Keratinocyte (primary cell): ENCODE results near the gene DNAAF5. TPM values are rescaled to one million over a fixed set of nuclear protein-coding genes. Genes with fewer than 3 reads are reported as not detected.

Source experiments
- DNase-seq: peaks from one replicate; pipeline ENCODE4 v3.0.0-alpha.2; 2011; ENCODE audit warnings: low read depth, missing footprints, low spot score
- FAIRE-seq: peaks from 2 replicates; lab custom pipeline; 2011; peaks lifted over from hg19 to GRCh38; lab: Jason Lieb, UNC
- H2AFZ ChIP-seq: 2 replicates; pipeline ENCODE4 v1.6.0; 2012; ENCODE audit warnings: low read length, control low read depth, inconsistent platforms; ENCODE audit not compliant: control insufficient read depth
- H3K27ac ChIP-seq: 2 replicates; pipeline ENCODE4 v1.5.1; 2011; ENCODE audit warnings: low read length; ENCODE audit not compliant: control insufficient read depth, insufficient read depth
- H3K27me3 ChIP-seq: 3 replicates; pipeline ENCODE4 v1.6.0; 2011; ENCODE audit warnings: low read length; ENCODE audit not compliant: control insufficient read depth, insufficient read depth; ENCODE audit errors: extremely low read depth
- H3K36me3 ChIP-seq, 2 experiments: 2 replicates in 1 of 2; 3 replicates in 1 of 2; pipeline ENCODE4 v1.5.1; 2011; ENCODE audit warnings: low read length in 2 of 2, mild to moderate bottlenecking in 1 of 2; ENCODE audit not compliant: control insufficient read depth in 2 of 2, insufficient read depth in 2 of 2; ENCODE audit errors: extremely low read depth in 1 of 2
- H3K4me1 ChIP-seq: 3 replicates; pipeline ENCODE4 v1.5.1; 2011; ENCODE audit warnings: low read length; ENCODE audit not compliant: control insufficient read depth, insufficient read depth; ENCODE audit errors: extremely low read depth
- H3K4me2 ChIP-seq: 3 replicates; pipeline ENCODE4 v1.6.0; 2011; ENCODE audit warnings: low read depth, low read length; ENCODE audit not compliant: control insufficient read depth, insufficient read depth; ENCODE audit errors: extremely low read depth
- H3K4me3 ChIP-seq, 3 experiments: fragments of 200-600 bp in 1 of 3; sonication (generic) in 1 of 3; 2 replicates in 2 of 3; 3 replicates in 1 of 3; pipeline ENCODE4 v1.5.1; 2011 to 2016; ENCODE audit warnings: low read length in 3 of 3, mild to moderate bottlenecking in 3 of 3, control low read depth in 2 of 3, inconsistent platforms in 1 of 3, low read depth in 1 of 3, mixed read lengths in 1 of 3, mixed run types in 1 of 3, moderate library complexity in 1 of 3; ENCODE audit not compliant: control insufficient read depth in 2 of 3, insufficient read depth in 2 of 3; ENCODE audit errors: extremely low read depth in 1 of 3
- H3K79me2 ChIP-seq: 2 replicates; pipeline ENCODE4 v1.6.0; 2012; ENCODE audit warnings: low read length; ENCODE audit not compliant: control insufficient read depth, insufficient read depth
- H3K9ac ChIP-seq: 3 replicates; pipeline ENCODE4 v1.6.0; 2011; ENCODE audit warnings: low read length; ENCODE audit not compliant: control insufficient read depth, insufficient read depth; ENCODE audit errors: extremely low read depth
- H3K9me1 ChIP-seq: 3 replicates; pipeline ENCODE4 v1.6.0; 2011; ENCODE audit warnings: low read length; ENCODE audit not compliant: control insufficient read depth, insufficient read depth; ENCODE audit errors: extremely low read depth
- H3K9me3 ChIP-seq: 2 replicates; pipeline ENCODE4 v1.5.1; 2012; ENCODE audit warnings: low read depth, low read length; ENCODE audit not compliant: control insufficient read depth
- H4K20me1 ChIP-seq: 3 replicates; pipeline ENCODE4 v1.6.0; 2011; ENCODE audit warnings: low read length; ENCODE audit not compliant: control insufficient read depth, insufficient read depth; ENCODE audit errors: extremely low read depth
- CTCF ChIP-seq, 3 experiments: IDR thresholded peaks in 1 of 3; conservative IDR thresholded peaks in 1 of 3; optimal IDR thresholded peaks in 1 of 3; 2 replicates in 2 of 3; 3 replicates in 1 of 3; pipeline versions ENCODE3 to v1.5.1; 2011; ENCODE audit warnings: low read length in 3 of 3, mild to moderate bottlenecking in 3 of 3, moderate library complexity in 2 of 3, control low read depth in 1 of 3, inconsistent platforms in 1 of 3; ENCODE audit not compliant: insufficient read depth in 2 of 3; ENCODE audit errors: extremely low read depth in 1 of 3
- EZH2 ChIP-seq: IDR thresholded peaks from one replicate; pipeline ENCODE4 v1.6.1; 2012; ENCODE audit warnings: inconsistent platforms, mild to moderate bottlenecking, low read length, moderate library complexity
- dilution Hi-C: fragments of 300-500 bp; cut with MboI; formaldehyde crosslinking; loops from one replicate; pipeline ENCODE4 v1.7.0; 2020; ENCODE audit warnings: low sequenced_read_pairs; ENCODE audit not compliant: extremely low pct_ligation_motif_present
- polyA plus RNA-seq, 5 experiments: library from polyadenylated mRNA; depleted of rRNA in 3 of 5; stranded (reverse) in 3 of 5; stranded (forward) in 1 of 5; unstranded in 1 of 5; fragments of >200 nt; gene quantifications; 1 replicate in 1 of 5; 2 replicates in 3 of 5; 3 replicates in 1 of 5; pipeline versions ENCODE4 v1.2.1 to v1.2.3, GENCODE V29; 2011 to 2012; ENCODE audit warnings: missing spikeins in 2 of 5, low read depth in 1 of 5, low replicate concordance in 1 of 5

DNAAF5 gene
- polyA plus RNA-seq, 1 donor (not counting 4 experiments of a cell fraction or from before 2014, with no cell fraction given) = 16.3 TPM

- DNase-seq (no peak), FAIRE-seq (no peak)
- no peak for TF ChIP-seq EZH2
- TF ChIP-seq CTCF (optimal IDR thresholded peaks at IDR 0.05 in 1 of 3, IDR thresholded peaks at IDR 0.05 in 1 of 3, conservative IDR thresholded peaks at IDR 0.05 in 1 of 3; ENCODE audit: extremely low read depth in 1 of 3, insufficient read depth in 2 of 3, low read length in 3 of 3) = no peak
- Histone ChIP-seq H3K4me2 (no peak overlapping the region), H3K9ac (no peak overlapping the region), H3K9me1 (no peaks in the 10 kb centered on the region), H3K4me3 (no peak overlapping the region), H2AFZ (no peak overlapping the region), H3K27ac (peak overlapping the region; percentile 52), H4K20me1 (peaks cover 4% of the 10 kb centered on the region), H3K79me2 (peaks cover 94% of the 10 kb centered on the region), H3K36me3 (peaks cover 0 to 22% of the 10 kb centered on the region in 2 experiments), H3K9me3 (no peaks in the 10 kb centered on the region), H3K4me1 (peaks cover 50% of the 10 kb centered on the region), H3K27me3 (no peaks in the 10 kb centered on the region)
- dilution Hi-C loops = no loop called here
Measured at GRCh38 chr7:825386-825785, 98.9 kb downstream of the DNAAF5 start.

GRCh38 chr7:826230-826917 is 99.9 kb downstream of the DNAAF5 start:
- TF ChIP-seq CTCF (optimal IDR thresholded peaks at IDR 0.05 in 1 of 3, IDR thresholded peaks at IDR 0.05 in 1 of 3, conservative IDR thresholded peaks at IDR 0.05 in 1 of 3; ENCODE audit: extremely low read depth in 1 of 3, insufficient read depth in 2 of 3, low read length in 3 of 3) = no peak
- no peak for TF ChIP-seq EZH2
- dilution Hi-C loops = no loop called here
- Histone ChIP-seq H3K9me3 (no peaks in the 10 kb centered on the region), H3K79me2 (peaks cover 87% of the 10 kb centered on the region), H3K4me3 (no peak overlapping the region), H3K27me3 (no peaks in the 10 kb centered on the region), H3K4me1 (peaks cover 53% of the 10 kb centered on the region), H3K36me3 (peaks cover 0 to 22% of the 10 kb centered on the region in 2 experiments), H3K9ac (no peak overlapping the region), H3K4me2 (no peak overlapping the region), H4K20me1 (no peaks in the 10 kb centered on the region), H3K27ac (no peak overlapping the region), H3K9me1 (no peaks in the 10 kb centered on the region), H2AFZ (no peak overlapping the region)
- FAIRE-seq = no peak
- DNase-seq = no peak
